Left renal cortex interstitium (tissue), 4 donors: ENCODE results near the gene MED13. TPM values are rescaled to one million over a fixed set of nuclear protein-coding genes. Genes with fewer than 3 reads are reported as not detected.
"Not testable (repeated sequence)": the region's sequence is repeated elsewhere in the genome, so short reads cannot be mapped to it uniquely, and the experiment has no call there.

Experiments
- DNase-seq, 4 donors: peaks; one replicate each; pipeline ENCODE4 v3.0.0-alpha.2; 2013; ENCODE audit warnings: low read depth in 4 of 4, low spot score in 2 of 4, missing footprints in 1 of 4
- polyA plus RNA-seq, 4 donors: library from polyadenylated mRNA; unstranded; fragments of 120-200 nt; gene quantifications; one replicate each; pipeline ENCODE4 v1.2.1, GENCODE V29; 2013; ENCODE audit not compliant: insufficient read length in 4 of 4

MED13 gene
- polyA plus RNA-seq, 4 donors, result 40.6 to 49.1 (median 45.8) TPM

DNA sequence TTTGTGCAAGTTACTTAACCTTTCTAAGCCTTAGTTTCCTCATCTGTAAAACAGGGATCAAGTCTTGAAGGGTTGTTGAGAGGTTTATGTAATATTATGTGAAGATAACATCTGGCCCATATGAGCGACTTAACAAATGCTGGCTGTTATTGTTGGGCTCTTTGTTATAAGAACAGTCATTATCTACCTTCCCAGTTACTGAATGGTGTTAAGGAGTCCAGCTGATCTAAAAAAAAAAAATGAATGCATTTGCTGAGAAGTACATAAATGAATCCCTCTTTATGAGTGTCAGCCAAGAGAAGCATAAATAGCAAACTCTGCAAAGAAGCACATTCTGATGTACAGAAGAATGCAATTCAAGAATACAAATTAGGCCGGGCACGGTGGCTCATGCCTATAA is 24.3 kb upstream of the MED13 start:
- DNase-seq, result no peak

- no peak for DNase-seq
Measured at GRCh38 chr17:62086737-62087136, 21.7 kb upstream of the MED13 start.

- DNase-seq, result no peak
Measured at GRCh38 chr17:62085511-62086408, 20.7 kb upstream of the MED13 start.

GRCh38 chr17:62084585-62084984 is 19.5 kb upstream of the MED13 start:
- no peak for DNase-seq

DNA sequence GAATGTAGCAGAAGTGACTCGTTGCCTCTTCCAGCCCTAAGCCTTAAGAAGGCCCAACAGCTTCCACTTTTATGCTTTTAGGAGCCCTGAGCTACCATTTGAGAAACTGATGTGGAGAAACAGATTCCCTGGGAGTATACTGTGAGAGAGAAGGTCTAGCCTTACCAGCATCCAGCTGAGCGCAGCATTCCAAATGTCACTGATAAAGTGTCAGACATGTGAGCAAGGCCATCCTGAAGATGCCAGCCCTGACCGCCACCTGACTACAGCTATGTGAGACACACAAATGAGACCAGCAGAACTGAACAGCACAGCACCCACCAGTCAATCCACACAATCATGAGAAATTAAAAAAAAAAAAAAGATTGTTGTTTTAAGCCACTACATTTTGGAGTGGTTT is 18.6 kb upstream of the MED13 start:
- DNase-seq, result no peak

GRCh38 chr17:62080647-62081046 is 15.6 kb upstream of the MED13 start:
- no peak for DNase-seq

DNA sequence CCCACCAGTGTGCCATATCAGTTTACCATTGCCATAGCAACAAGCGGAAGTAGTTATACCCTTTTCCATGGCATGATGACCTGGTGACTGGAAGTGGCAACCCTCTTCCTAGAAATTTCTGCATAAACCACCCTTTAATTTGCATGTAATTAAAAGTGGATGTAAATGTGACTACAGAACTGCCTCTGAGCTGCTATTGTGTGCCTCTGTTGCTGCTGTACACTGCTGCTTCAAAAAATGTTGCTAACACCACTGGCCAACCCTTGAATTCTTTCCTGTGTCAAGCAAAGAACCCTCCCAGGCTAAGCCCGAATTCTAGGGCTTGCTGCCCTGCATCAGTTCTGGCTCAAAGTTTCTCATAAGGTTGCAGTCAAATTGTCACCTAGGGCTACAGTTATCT is 12.9 kb upstream of the MED13 start:
- DNase-seq, result no peak

GRCh38 chr17:62076864-62077788 is 12.0 kb upstream of the MED13 start:
- no peak for DNase-seq

DNA sequence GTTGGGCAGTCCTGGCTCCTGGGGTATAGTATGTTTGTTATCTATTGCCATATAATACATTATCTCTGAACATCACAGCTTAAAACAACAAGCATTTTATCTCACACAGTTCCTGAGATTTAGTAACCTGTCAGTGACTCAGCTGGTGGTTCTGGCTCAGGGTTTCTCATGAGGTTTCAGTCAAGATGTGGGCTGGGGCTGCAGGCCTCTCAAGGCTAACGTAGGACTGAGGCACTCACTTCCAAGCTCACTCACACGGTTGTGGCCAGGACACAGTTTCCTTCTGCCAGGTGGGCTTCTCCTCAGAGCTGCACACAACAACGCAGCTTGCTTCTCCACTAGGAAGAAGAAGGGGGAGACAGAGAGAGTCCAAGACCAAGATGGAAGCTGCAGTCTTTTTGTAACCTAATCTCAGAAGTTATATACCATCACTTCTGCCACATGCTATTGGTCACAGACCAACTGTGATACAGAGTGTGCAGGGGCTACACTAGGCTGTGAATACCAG is 10.3 kb upstream of the MED13 start:
- no peak for DNase-seq

GRCh38 chr17:62073993-62074392 is 8.9 kb upstream of the MED13 start:
- no peak for DNase-seq

GRCh38 chr17:62072855-62073254 is 7.8 kb upstream of the MED13 start:
- DNase-seq, result not testable (repeated sequence)

GRCh38 chr17:62070900-62071299 is 5.8 kb upstream of the MED13 start:
- no peak for DNase-seq

GRCh38 chr17:62067165-62068145 is 2.4 kb upstream of the MED13 start:
- no peak for DNase-seq

GRCh38 chr17:62065611-62066468 is 762 bp upstream of the MED13 start:
- peak; percentile 91 to 96 (median 94) for DNase-seq

- DNase-seq, result no peak
Measured at GRCh38 chr17:62064029-62064790, 868 bp downstream of the MED13 start.

- no peak for DNase-seq
Measured at GRCh38 chr17:62062944-62063343, 2.1 kb downstream of the MED13 start.

GRCh38 chr17:62062302-62062701 is 2.8 kb downstream of the MED13 start:
- no peak for DNase-seq

GRCh38 chr17:62059414-62059813 is 5.7 kb downstream of the MED13 start:
- DNase-seq, result no peak
